GM06990 (cell line): Measurements from ENCODE around the gene HEATR3.

Source experiments
- DNase-seq: peaks from one replicate; pipeline ENCODE4 v3.0.0-alpha.2; 2011; ENCODE audit not compliant: insufficient read length; ENCODE audit errors: extremely low read depth
- H3K27me3 ChIP-seq: replicated peaks from 2 replicates; pipeline ENCODE4 v1.6.0; 2011; ENCODE audit warnings: low read length; ENCODE audit not compliant: control insufficient read depth, insufficient read depth
- H3K36me3 ChIP-seq: 2 replicates; pipeline ENCODE4 v1.5.1; 2011; ENCODE audit warnings: low read length; ENCODE audit not compliant: control insufficient read depth, insufficient read depth
- H3K4me3 ChIP-seq: replicated peaks from 2 replicates; pipeline ENCODE4 v1.5.1; 2011; ENCODE audit warnings: low read depth, mild to moderate bottlenecking, control low read depth, low read length
- TF ChIP-seq, protein P1 (sequence below): IDR thresholded peaks from 2 replicates; pipeline ENCODE4 v1.5.1; 2011; ENCODE audit warnings: low read length, control low read depth, mild to moderate bottlenecking, inconsistent platforms; ENCODE audit not compliant: insufficient read depth, poor library complexity, severe bottlenecking

Gene HEATR3

DNA sequence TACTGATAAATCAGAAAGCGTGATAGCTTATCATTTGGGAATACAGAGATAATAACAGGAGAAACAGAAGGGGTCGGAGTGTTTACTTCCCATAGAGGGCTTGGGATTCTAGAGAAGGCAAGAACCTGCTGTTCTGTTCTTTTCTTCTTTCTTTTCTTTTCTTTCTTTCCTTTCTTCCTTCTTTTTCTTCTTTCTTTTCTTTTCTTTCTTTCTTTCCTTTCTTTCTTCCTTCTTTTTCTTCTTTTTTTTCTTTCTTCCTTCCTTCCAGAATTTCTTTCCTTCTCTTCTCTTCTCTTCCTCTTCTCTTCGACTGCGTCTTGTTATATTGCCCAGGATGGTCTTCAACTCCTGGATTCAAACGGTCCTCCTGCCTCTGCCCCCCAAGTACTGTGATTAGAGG, 22.4 kb upstream of the HEATR3 start:
- no peaks in the 10 kb centered on the region for H3K27me3 ChIP-seq
- H3K4me3 ChIP-seq: no peak overlapping the region
- no peaks in the 10 kb centered on the region for H3K36me3 ChIP-seq
- DNase-seq: no peak
- TF ChIP-seq, protein P1, sequence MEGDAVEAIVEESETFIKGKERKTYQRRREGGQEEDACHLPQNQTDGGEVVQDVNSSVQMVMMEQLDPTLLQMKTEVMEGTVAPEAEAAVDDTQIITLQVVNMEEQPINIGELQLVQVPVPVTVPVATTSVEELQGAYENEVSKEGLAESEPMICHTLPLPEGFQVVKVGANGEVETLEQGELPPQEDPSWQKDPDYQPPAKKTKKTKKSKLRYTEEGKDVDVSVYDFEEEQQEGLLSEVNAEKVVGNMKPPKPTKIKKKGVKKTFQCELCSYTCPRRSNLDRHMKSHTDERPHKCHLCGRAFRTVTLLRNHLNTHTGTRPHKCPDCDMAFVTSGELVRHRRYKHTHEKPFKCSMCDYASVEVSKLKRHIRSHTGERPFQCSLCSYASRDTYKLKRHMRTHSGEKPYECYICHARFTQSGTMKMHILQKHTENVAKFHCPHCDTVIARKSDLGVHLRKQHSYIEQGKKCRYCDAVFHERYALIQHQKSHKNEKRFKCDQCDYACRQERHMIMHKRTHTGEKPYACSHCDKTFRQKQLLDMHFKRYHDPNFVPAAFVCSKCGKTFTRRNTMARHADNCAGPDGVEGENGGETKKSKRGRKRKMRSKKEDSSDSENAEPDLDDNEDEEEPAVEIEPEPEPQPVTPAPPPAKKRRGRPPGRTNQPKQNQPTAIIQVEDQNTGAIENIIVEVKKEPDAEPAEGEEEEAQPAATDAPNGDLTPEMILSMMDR: no peak

DNA sequence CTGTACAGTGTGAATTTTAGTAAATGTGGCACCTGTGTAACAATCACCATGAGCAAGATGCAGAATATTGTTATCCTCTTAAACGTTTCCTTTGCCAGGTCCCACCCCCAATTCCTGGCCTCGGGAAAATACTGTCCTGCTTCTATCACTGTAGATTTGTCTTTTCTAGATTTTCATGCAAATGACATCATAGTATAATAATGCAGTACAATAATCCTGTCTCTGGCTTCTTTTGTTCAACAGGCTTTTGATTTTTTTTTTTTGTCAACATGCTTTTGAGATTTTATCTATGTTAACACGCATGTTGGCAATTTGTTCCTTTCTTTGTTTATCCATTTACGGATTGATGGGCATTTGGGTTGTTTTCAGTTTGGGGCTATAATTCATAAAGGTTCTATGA, 20.4 kb upstream of the HEATR3 start:
- H3K27me3 ChIP-seq: no peaks in the 10 kb centered on the region
- H3K36me3 ChIP-seq: no peaks in the 10 kb centered on the region
- no peak for DNase-seq
- H3K4me3 ChIP-seq: no peak overlapping the region
- TF ChIP-seq, protein P1: no peak

DNA sequence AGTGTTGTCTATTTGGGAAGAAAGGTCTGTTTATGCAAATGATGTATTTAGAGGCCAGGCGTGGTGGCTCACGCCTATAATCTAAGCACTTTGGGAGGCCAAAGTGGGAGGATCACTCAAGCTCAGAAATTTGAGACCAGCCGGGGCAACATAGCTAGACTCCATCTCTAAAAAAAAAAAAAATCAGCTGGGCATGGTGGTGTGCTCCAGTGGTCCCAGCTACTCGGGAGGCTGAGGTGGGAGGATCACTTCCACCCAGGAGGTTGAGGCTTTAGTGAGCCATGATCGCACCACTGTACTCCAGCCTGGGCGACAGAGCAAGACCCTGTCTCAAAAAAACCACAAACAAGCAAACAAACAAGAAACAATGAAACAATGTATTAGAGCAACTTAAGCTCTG, 18.9 kb upstream of the HEATR3 start:
- TF ChIP-seq, protein P1: no peak
- no peak overlapping the region for H3K4me3 ChIP-seq
- no peaks in the 10 kb centered on the region for H3K27me3 ChIP-seq
- H3K36me3 ChIP-seq: no peaks in the 10 kb centered on the region
- DNase-seq: no peak

DNA sequence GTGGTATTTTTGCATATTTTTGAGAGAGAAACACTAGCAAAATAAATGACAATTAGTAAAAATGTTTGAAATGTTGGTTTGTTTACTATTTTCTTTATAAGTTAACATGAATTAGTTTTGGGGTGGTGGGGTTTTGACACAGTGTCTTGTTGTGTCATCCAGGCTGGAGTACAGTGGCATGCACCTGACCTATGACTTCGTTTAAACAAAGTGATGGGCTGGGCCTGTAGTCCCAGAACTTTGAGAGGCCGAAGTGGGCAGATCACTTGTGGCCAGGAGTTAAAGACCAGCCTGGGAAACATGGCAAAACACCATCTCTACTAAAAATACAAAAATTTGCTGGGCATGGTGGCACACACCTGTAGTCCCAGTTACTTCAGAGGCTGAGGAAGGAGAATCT, 17.9 kb upstream of the HEATR3 start:
- Histone ChIP-seq H3K4me3 (no peak overlapping the region), H3K36me3 (no peaks in the 10 kb centered on the region), H3K27me3 (no peaks in the 10 kb centered on the region)
- no peak for DNase-seq
- TF ChIP-seq, protein P1: no peak

DNA sequence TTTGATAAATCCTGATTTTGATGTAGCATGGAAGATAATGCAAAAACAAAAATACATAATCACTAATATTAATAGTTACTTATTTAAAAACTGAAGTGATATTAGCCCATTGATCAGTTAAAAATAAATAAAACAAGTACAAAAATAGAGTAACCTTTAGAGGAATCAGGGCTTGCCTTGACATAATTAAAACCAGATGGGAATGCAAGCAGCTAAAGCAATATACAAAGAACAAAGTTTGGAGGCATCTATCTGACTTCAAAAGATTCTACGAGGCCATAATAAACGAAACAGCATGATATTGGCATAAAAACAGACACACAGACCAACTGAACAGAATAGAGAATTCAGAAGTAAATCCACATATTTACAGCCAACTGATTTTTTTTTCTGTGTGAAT, 15.0 kb upstream of the HEATR3 start:
- DNase-seq: no peak
- TF ChIP-seq, protein P1: no peak
- Histone ChIP-seq H3K4me3 (no peak overlapping the region), H3K36me3 (no peaks in the 10 kb centered on the region), H3K27me3 (no peaks in the 10 kb centered on the region)

DNA sequence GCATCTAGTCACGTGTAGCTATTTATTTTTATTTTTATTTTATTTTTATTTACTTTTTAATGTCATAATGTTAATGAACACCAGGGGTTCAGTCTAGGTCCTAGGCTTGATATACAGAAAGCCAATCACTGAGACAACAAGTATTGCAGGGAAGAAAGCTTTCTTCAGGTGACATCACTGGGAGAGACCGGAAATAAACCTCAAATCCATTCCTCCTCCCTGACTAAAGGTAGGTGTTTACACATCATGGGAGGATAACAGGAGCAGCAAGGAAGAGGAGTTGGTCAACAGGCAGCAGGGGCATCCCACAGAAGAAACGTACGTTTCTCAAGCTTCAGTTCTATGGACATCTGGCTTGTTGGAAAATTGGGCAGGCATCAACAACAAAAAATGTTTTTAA, 9.5 kb upstream of the HEATR3 start:
- Histone ChIP-seq H3K36me3 (no peaks in the 10 kb centered on the region), H3K27me3 (no peaks in the 10 kb centered on the region), H3K4me3 (no peak overlapping the region)
- no peak for DNase-seq
- TF ChIP-seq, protein P1: no peak
